Left lobe of liver (tissue), 2 donors: ENCODE measurements around the gene CCDC192. TPM values are rescaled to one million over a fixed set of nuclear protein-coding genes. Genes with fewer than 3 reads are reported as not detected.
A peak's percentile ranks its signal among the peaks of the same experiment; 100 is the strongest.
"Not testable (repeated sequence)": the region's sequence is repeated elsewhere in the genome, so short reads cannot be mapped to it uniquely, and the experiment has no call there.

Experiments used
- ATAC-seq: fragments of 200-7000 bp; cut with Tn5 transposase; one replicate; pipeline ENCODE4 v1.9.1; 2020; ENCODE audit warnings: mild to moderate bottlenecking, moderate library complexity
- DNase-seq: peaks from one replicate; pipeline ENCODE4 v3.0.0-alpha.2; 2020; ENCODE audit warnings: low spot score
- total RNA-seq: library from RNA; stranded (reverse); gene quantifications from one replicate; pipeline ENCODE4 v1.2.1, GENCODE V29; 2021
- donor health status: DM: no; HTN: no; CAD: no; lungs with moderate emphysema.
- donor health status: DM: no; HTN: yes; CAD: no.

The CCDC192 gene
- total RNA-seq, 1 donor from 2014 or later = not detected

- no peak for ATAC-seq
- no peak for DNase-seq
Measured at GRCh38 chr5:127839496-127840197, 136.5 kb downstream of the CCDC192 start.

GRCh38 chr5:127840198-127840524, 137.0 kb downstream of the CCDC192 start:
- DNase-seq (no peak), ATAC-seq (no peak)

- no peak for ATAC-seq
Measured at GRCh38 chr5:127840809-127841208, 137.6 kb downstream of the CCDC192 start.

GRCh38 chr5:127844581-127845021, 141.4 kb downstream of the CCDC192 start:
- no peak for ATAC-seq
- DNase-seq = no peak

More at GRCh38 chr5:127840809-127841208, 137.6 kb downstream of the CCDC192 start:
- DNase-seq = no peak

GRCh38 chr5:127846884-127847283, 143.7 kb downstream of the CCDC192 start:
- no peak for DNase-seq
- no peak for ATAC-seq

GRCh38 chr5:127847641-127848040, 144.4 kb downstream of the CCDC192 start:
- DNase-seq, ATAC-seq: not testable (repeated sequence)

- DNase-seq (no peak), ATAC-seq (no peak)
Measured at GRCh38 chr5:127848098-127848497, 144.9 kb downstream of the CCDC192 start.

- DNase-seq (no peak), ATAC-seq (no peak)
Measured at GRCh38 chr5:127849408-127849807, 146.2 kb downstream of the CCDC192 start.

GRCh38 chr5:127849891-127850290, 146.7 kb downstream of the CCDC192 start:
- DNase-seq (no peak), ATAC-seq (no peak)

- ATAC-seq (no peak), DNase-seq (no peak)
Measured at GRCh38 chr5:127851964-127852363, 148.8 kb downstream of the CCDC192 start.

GRCh38 chr5:127854520-127854919, 151.3 kb downstream of the CCDC192 start:
- no peak for ATAC-seq
- DNase-seq = no peak

- ATAC-seq = no peak
- no peak for DNase-seq
Measured at GRCh38 chr5:127856292-127856691, 153.1 kb downstream of the CCDC192 start.

GRCh38 chr5:127858116-127858784, 155.1 kb downstream of the CCDC192 start:
- no peak for ATAC-seq
- DNase-seq = no peak

GRCh38 chr5:127860291-127860690, 157.1 kb downstream of the CCDC192 start:
- no peak for ATAC-seq
- DNase-seq = no peak

GRCh38 chr5:127863161-127863560, 160.0 kb downstream of the CCDC192 start:
- ATAC-seq = no peak
- no peak for DNase-seq

GRCh38 chr5:127863610-127864395, 160.6 kb downstream of the CCDC192 start:
- no peak for DNase-seq
- ATAC-seq = no peak

- ATAC-seq (no peak), DNase-seq (no peak)
Measured at GRCh38 chr5:127864511-127864910, 161.3 kb downstream of the CCDC192 start.

- ATAC-seq = no peak
Measured at GRCh38 chr5:127865273-127865672, 162.1 kb downstream of the CCDC192 start.

GRCh38 chr5:127867022-127867783, 164.0 kb downstream of the CCDC192 start:
- ATAC-seq (no peak), DNase-seq (no peak)

More at GRCh38 chr5:127865273-127865672, 162.1 kb downstream of the CCDC192 start:
- DNase-seq = no peak

- peak; percentile 28 for ATAC-seq
- peak; percentile 49 for DNase-seq
Measured at GRCh38 chr5:127870914-127871313, 167.7 kb downstream of the CCDC192 start.
